AML-193 (cell line): ENCODE measurements around the gene OR52N1.

Experiments used
- DNase-seq, 2 experiments: peaks; one replicate each; lab custom pipeline; 2025; lab: John Stamatoyannopoulos, UW

OR52N1 gene

DNA sequence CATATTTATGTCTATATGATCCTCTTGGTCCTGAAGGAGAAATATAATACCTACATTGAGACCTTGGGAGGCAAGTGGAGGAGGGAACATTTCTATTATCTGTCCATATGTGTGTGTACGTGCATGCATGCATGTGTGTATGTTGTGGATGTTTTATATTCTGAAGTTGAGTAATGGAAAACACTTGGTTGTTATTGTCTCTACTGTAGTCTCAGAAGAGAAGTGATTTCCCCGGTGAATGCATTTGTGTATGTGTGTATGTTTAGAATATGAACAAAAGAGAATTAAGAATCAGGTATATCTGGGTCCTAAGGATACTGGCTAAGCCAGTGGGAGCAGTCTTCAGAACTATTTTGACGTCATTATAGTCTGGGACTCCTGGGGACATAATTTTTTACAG is at the start of gene OR52N1:
Gene OR52N1, minus strand, starts transcription at position 101 of the 400 bp plus-strand sequence. CDS start 2,449 bp downstream, outside the sequence.
- no peak for DNase-seq

GRCh38 chr11:5837695-5838094 is 46.6 kb upstream of the OR52N1 start:
- DNase-seq, result no peak

- DNase-seq, result no peak
Observed at GRCh38 chr11:5833446-5833845, 42.4 kb upstream of the OR52N1 start.

DNA sequence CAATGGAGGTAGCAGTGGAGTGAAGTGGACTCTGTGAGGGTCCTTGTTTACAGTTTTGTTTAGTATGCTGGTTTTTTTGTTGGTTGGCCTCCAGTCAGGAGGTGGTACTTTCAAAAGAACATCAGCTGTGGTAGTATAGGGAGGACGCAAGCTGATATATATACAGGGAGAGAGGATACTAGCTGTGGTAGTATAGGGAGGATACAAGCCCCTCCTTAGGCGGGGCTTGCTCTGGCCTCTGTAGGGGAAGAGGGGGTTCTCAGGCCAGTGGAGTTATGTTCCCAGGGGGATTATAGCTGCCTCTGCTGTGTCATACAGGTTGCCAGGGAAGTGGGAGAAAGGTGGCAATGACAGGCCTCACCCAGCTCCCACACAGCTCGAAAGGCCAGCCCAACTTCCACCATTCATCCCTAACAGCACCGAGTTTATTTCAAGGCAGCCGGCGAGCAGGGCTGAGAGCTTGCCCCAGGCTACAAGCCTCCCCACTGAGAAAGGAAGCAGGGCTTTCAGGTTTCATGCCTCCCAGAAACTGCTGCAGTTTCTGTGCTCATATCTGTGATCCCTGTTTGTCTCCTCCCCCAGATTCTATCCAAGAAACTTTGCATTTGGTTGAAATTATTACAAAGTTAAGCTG is 40.2 kb upstream of the OR52N1 start:
- no peak for DNase-seq

GRCh38 chr11:5818245-5818886 is 27.3 kb upstream of the OR52N1 start:
- no peak for DNase-seq

GRCh38 chr11:5815534-5815933 is 24.5 kb upstream of the OR52N1 start:
- DNase-seq, result peak; percentile 79 to 87

DNA sequence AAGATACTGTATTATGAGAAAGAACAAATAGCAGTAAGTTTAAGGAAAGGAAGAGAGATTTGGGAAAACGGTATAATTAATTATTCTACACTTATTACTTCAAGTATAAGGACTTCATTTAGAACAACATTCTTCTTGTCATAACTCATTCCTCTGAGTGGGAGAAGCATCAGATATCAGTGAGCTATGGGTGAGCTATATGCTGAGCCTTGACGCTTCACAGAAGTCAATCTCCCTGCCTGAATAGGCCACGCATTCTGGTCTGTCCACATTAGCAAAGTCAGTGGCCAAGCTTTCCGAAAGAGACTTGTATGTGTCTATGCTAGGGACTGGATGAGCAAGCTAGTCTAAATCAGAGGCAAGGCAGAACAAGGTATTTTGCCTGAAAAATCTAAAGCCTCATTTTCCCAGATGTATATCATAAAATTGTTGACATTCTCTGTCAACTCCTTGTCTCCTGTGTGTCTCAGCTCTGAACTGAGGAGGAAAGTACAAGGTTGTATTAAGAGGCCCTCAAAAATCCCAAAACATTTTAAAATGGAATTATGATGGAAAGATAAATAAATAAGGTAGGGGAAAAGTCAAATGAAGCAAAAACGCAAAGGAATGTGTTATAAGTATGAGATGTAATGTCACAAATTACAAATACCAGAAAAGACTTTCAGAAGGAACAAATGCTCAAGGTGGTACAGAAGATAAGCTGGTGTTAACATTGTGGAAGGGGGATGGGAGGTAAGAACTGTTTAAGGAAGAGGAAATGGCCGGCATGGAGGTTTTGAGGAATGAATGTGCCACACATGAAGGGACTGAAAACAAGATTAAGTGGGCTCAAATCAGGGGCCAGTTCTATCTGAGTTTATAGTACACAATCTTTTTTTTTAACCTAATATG is 19.1 kb upstream of the OR52N1 start:
- no peak for DNase-seq

- peak in 1 of 2 experiments; percentile 28 for DNase-seq
Observed at GRCh38 chr11:5809122-5809519, 18.1 kb upstream of the OR52N1 start.

DNA sequence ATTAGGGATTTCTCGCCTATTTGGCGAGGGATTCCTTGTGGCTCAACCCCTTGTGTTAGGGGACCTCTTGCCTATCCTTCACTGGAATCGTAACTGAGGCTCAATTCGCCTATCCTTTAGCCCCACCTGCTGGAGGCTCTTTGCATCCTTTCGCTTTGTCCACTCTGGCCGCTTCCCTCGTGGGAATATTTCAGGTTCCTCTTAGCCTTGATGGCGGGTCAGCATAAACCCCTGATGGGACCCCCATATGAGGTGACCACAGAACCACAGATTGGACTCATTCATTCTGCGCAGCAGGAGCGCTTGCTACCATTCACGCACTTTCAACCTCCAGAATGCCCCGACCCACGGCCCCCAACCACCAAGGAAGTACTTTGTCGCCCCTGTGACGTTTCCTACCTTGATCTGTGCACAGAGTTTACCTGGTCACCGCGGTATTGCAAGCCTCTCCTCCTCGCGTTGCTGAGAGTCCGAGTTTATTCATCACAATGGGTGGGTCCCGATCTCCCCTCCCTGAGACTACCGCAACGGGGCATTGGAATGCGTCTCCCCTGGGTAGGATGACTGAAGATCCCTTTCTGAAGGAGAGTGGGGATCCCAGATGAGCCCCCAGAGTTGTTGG is 17.5 kb upstream of the OR52N1 start, which contains the start of gene OR52N2:
Gene OR52N2, plus strand, starts transcription at position 425 of the 622 bp plus-strand sequence. CDS start 11,412 bp downstream, outside the sequence.
- peak; percentile 75 to 83 for DNase-seq

GRCh38 chr11:5807580-5807979 is 16.5 kb upstream of the OR52N1 start:
- DNase-seq, result no peak

- DNase-seq, result no peak
Observed at GRCh38 chr11:5803982-5804381, 12.9 kb upstream of the OR52N1 start.

- DNase-seq, result no peak
Observed at GRCh38 chr11:5796541-5796940, 5.5 kb upstream of the OR52N1 start.

- DNase-seq, result no peak
Observed at GRCh38 chr11:5783255-5783654, 7.8 kb downstream of the OR52N1 start, which contains the start of gene OR52N5. Gene OR52N5 (minus strand): TSS chr11:5783355. CDS start chr11:5778634, 4,721 bp downstream.

GRCh38 chr11:5767056-5767455 is 24.0 kb downstream of the OR52N1 start:
- DNase-seq, result no peak

DNA sequence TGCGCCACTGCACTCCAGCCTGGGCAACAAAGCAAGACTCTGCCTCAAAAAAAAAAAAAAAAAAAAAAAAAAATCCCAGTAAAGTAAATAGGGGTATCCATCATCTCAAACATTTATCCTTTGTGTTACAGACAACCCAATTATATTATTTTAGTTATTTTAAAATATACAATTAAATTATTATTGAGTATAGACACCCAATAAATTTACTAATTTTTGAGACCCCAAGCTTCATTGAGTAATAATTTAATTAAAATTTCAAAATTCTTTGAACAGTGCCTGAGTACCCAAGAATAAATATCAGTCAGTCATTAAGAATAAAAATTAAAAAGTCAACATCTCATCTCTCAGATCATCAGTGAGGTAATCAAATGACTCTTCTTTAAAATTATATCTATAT is 37.1 kb downstream of the OR52N1 start, which contains the start of gene OR52N4:
Gene OR52N4, plus strand, starts transcription at position 301 of the 400 bp plus-strand sequence. CDS start 498 bp downstream, outside the sequence.
- no peak for DNase-seq

- no peak for DNase-seq
Observed at GRCh38 chr11:5749836-5750235, 41.2 kb downstream of the OR52N1 start.

GRCh38 chr11:5746614-5747013 is 44.5 kb downstream of the OR52N1 start:
- DNase-seq, result no peak

- DNase-seq, result no peak
Observed at GRCh38 chr11:5738431-5738830, 52.6 kb downstream of the OR52N1 start.

DNA sequence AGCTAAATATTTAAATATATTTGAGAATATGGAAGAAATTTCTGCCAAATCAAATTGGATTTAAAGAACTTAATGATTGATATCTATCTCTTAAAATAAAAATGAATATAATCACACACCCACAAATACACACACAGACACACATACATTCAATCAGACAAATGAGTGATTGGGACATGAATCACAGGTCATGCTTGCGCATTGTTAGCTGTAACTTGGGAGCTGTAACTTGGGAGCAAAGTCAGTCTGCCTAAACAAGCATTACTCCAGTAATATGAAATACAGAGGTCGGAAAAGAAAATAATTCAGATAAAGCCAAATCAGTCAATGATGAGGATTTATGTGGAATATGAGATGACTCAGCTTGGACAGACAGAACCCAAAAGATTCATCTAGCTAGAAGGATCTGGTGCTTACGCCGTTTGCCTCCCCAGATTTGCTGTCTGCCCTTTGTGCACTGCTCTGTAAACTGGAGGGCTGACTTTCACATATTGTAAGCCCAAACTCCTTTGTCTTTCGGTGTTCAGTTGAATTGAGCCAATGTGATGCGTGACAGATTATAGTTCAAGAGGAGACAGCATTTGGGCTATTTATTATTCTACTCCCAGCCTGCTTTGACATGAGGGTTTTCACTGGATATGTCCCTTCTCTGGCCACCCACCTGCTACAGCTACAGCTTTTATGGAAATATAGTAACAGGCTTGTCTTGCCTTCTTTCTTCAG is 53.2 kb downstream of the OR52N1 start:
- DNase-seq, result no peak

- no peak for DNase-seq
Observed at GRCh38 chr11:5737091-5737490, 54.0 kb downstream of the OR52N1 start.
